ENCODE data around the gene GLT6D1. TPM values are rescaled to one million over a fixed set of nuclear protein-coding genes. Genes with fewer than 3 reads are reported as not detected.

Gene GLT6D1
- total and polyA plus RNA-seq, 2 of the 8 experiments (the other 6 are each of a cell fraction or from before 2014, with no cell fraction given): 1.3 to 2.1 TPM

GRCh38 chr9:135600296-135600817 lies 39.0 kb downstream of the GLT6D1 start:
- Histone ChIP-seq H3K14ac (ENCODE audit: insufficient read length) (no peak overlapping the region), H2BK12ac (ENCODE audit: low read depth, low read length) (no peak overlapping the region), H2BK20ac (ENCODE audit: low read length) (no peak overlapping the region), H4K5ac (ENCODE audit: insufficient read length, low read depth, low read length) (no peak overlapping the region), H3K4me2 (ENCODE audit: insufficient read depth in 1 of 2, low read depth in 2 of 2, low read length in 2 of 2) (no peak overlapping the region), H3K4me3 (ENCODE audit: extremely low read depth in 1 of 4, insufficient read depth in 2 of 4, low read depth in 3 of 4, low read length in 4 of 4) (no peak overlapping the region), H3K4ac (replicated peaks; ENCODE audit: insufficient read length, low read depth, low read length) (no peak overlapping the region), H3K79me2 (ENCODE audit: control insufficient read depth in 1 of 2, insufficient read depth in 2 of 2, low read length in 2 of 2) (no peaks in the 10 kb centered on the region), H3K23ac (ENCODE audit: insufficient read length) (no peak overlapping the region), H3K9ac (replicated peaks in 1 of 4; ENCODE audit: extremely low read depth in 1 of 4, low read depth in 3 of 4, low read length in 3 of 4) (no peak overlapping the region), H3K27me3 (replicated peaks in 1 of 4; ENCODE audit: control insufficient read depth in 3 of 4, extremely low read depth in 1 of 4, insufficient read depth in 3 of 4, low read length in 3 of 4) (no peaks in the 10 kb centered on the region), H3K56ac (replicated peaks; ENCODE audit: insufficient read length, low read depth, low read length) (no peak overlapping the region), H2BK15ac (ENCODE audit: low read length) (no peak overlapping the region), H3K79me1 (ENCODE audit: low read depth, low read length) (no peaks in the 10 kb centered on the region), H4K91ac (replicated peaks; ENCODE audit: insufficient read length, low read length) (no peak overlapping the region), H3K36me3 (ENCODE audit: control insufficient read depth in 2 of 4, insufficient read depth in 4 of 4, low read length in 3 of 4) (no peaks in the 10 kb centered on the region), H3K9me3 (ENCODE audit: insufficient read depth in 2 of 2, low read depth in 1 of 2, low read length in 1 of 2) (no peaks in the 10 kb centered on the region), H4K8ac (ENCODE audit: extremely low read depth, insufficient read depth, low read length) (no peak overlapping the region), H3K23me2 (ENCODE audit: low read depth, low read length) (no peaks in the 10 kb centered on the region), H2BK120ac (replicated peaks; ENCODE audit: low read depth, low read length) (no peak overlapping the region), H2AK5ac (ENCODE audit: low read depth, low read length) (no peak overlapping the region), H2BK5ac (ENCODE audit: low read depth, low read length) (no peak overlapping the region), H3K18ac (ENCODE audit: extremely low read depth, low read length) (no peak overlapping the region), H3K27ac (ENCODE audit: low read depth, low read length) (no peak overlapping the region), H4K20me1 (replicated peaks in 1 of 2; ENCODE audit: control insufficient read depth in 1 of 2, insufficient read depth in 2 of 2, low read length in 2 of 2) (no peaks in the 10 kb centered on the region), H2AFZ (ENCODE audit: low read length) (no peak overlapping the region), H3K4me1 (replicated peaks in 1 of 4; ENCODE audit: control insufficient read depth in 3 of 4, insufficient read depth in 4 of 4, low read length in 3 of 4) (peaks cover 0 to 8% (median 3%) of the 10 kb centered on the region in 4 experiments; a peak in 4 of 7 replicates)
- CTCF ChIA-PET (ENCODE audit: partially characterized antibody): interaction anchor here (0.6 to 8.0 kb wide), 17 partner anchors 9 to 610 kb away, joined by 3 to 59 read pairs (median 3); a partner anchor contains a TSS
- FAIRE-seq: no peak
- POLR2A ChIA-PET (ENCODE audit: partially characterized antibody): interaction anchor here (1.1 kb wide), 1 partner anchor 8 kb away, joined by 3 read pairs; no protein-coding TSS in a partner anchor
- WGBS, 2 experiments (ENCODE audit: extremely low coverage in 1 of 2, insufficient coverage in 1 of 2, insufficient read length in 1 of 2, insufficient replicate concordance in 2 of 2, low coverage in 1 of 2, low lambda C conversion rate in 2 of 2, missing lambda C conversion rate in 1 of 2): 66% methylated on average over 5 of the region's 5 CpGs; no CpG with 5 or more reads in 1 of the 2 experiments
- TF ChIP-seq ATF3 (IDR thresholded peaks at IDR 0.05; ENCODE audit: insufficient read depth, low read depth, low read length): no peak
- TF ChIP-seq CBX5 (IDR thresholded peaks at IDR 0.05; ENCODE audit: low read depth, low read length): no peak
- TF ChIP-seq ASH2L (IDR thresholded peaks at IDR 0.05; ENCODE audit: low read length): no peak
- TF ChIP-seq HDAC2 (IDR thresholded peaks at IDR 0.05; ENCODE audit: borderline replicate concordance in 1 of 2, low read depth in 2 of 2, low read length in 2 of 2): no peak
- TF ChIP-seq TAF7 (optimal IDR thresholded peaks at IDR 0.05; ENCODE audit: borderline replicate concordance, low read depth, low read length): no peak
- no peak for TF ChIP-seq TEAD4 (IDR thresholded peaks at IDR 0.05; ENCODE audit: low read depth, low read length)
- TF ChIP-seq E2F6 (IDR thresholded peaks at IDR 0.05): no peak
- TF ChIP-seq YY1 (IDR thresholded peaks at IDR 0.05; ENCODE audit: low read depth, low read length): no peak
- DNase-seq (ENCODE audit: low read depth in 1 of 2, low spot score in 2 of 2): no peak

All from H1 (cell line).